K562 (cell line): Measurements from ENCODE around the gene DNAH10.

Source experiments
- KHSRP ChIP-seq: fragments of 450-650 bp; IDR thresholded peaks from 2 replicates; pipeline ENCODE4 v1.6.1; 2017
- MAFK ChIP-seq: IDR thresholded peaks from 2 replicates; pipeline ENCODE4 v1.6.1; 2011; ENCODE audit warnings: low read length, improper control_type of control experiment
- SIN3A ChIP-seq, 2 experiments: fragments of 150-350 bp in 1 of 2; IDR thresholded peaks; 2 replicates each; pipeline ENCODE4 v1.6.1; 2011 to 2016; ENCODE audit warnings: borderline replicate concordance in 2 of 2, low read depth in 2 of 2, low read length in 2 of 2, mild to moderate bottlenecking in 2 of 2, moderate library complexity in 2 of 2; ENCODE audit not compliant: control insufficient read depth in 1 of 2
- ZNF212 ChIP-seq: fragments of 450-650 bp; formaldehyde crosslinking; IDR thresholded peaks from 2 replicates; pipeline ENCODE4 v1.4.0; 2020; ENCODE audit warnings: mild to moderate bottlenecking
- ZNF239 ChIP-seq: fragments of 250-450 bp; sonication (Bioruptor Pico); IDR thresholded peaks from 2 replicates; pipeline ENCODE4 v1.4.0; 2020; ENCODE audit warnings: mild to moderate bottlenecking
- ZNF57 ChIP-seq: fragments of 450-650 bp; formaldehyde crosslinking; IDR thresholded peaks from 2 replicates; pipeline ENCODE4 v1.4.0; 2020; ENCODE audit warnings: mild to moderate bottlenecking, moderate library complexity
- TF ChIP-seq, protein P1 (sequence below): fragments of 450-650 bp; formaldehyde crosslinking; IDR thresholded peaks from 2 replicates; pipeline ENCODE4 v1.4.0; 2020; ENCODE audit warnings: mild to moderate bottlenecking, mixed read lengths
- TF ChIP-seq, protein P2 (sequence below), 3 experiments: IDR thresholded peaks in 2 of 3; conservative IDR thresholded peaks in 1 of 3; 2 replicates each; pipeline ENCODE4 v1.5.1; 2011 to 2012; ENCODE audit warnings: low read length in 3 of 3, mild to moderate bottlenecking in 3 of 3, control low read depth in 2 of 3, improper control_type of control experiment in 1 of 3, inconsistent platforms in 1 of 3, low read depth in 1 of 3, mixed read lengths in 1 of 3, moderate library complexity in 1 of 3; ENCODE audit not compliant: insufficient read depth in 2 of 3

DNA sequence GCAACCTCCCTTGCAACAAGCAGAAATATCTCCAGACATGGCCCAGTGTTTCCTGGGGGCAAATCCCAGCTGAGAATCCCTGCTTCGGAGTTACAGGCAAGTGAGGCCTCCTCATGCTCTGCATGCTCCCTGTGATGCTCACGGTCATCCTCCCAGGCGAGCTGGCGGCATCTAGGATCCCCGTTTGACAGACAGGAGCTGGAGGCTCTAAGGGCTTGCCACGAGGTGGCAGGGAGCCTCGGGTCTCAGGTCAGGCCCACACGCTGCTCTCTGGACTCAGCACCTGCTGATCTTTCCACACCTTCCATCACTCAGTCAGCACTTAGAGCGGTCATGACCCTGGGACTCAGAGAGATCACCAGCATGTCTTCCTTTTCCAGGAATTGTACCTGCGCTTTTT lies 130.8 kb downstream of the DNAH10 start:
- TF ChIP-seq ZNF57 (CRISPR knock-in tag), result no peak
- no peak for TF ChIP-seq KHSRP
- TF ChIP-seq, protein P1, sequence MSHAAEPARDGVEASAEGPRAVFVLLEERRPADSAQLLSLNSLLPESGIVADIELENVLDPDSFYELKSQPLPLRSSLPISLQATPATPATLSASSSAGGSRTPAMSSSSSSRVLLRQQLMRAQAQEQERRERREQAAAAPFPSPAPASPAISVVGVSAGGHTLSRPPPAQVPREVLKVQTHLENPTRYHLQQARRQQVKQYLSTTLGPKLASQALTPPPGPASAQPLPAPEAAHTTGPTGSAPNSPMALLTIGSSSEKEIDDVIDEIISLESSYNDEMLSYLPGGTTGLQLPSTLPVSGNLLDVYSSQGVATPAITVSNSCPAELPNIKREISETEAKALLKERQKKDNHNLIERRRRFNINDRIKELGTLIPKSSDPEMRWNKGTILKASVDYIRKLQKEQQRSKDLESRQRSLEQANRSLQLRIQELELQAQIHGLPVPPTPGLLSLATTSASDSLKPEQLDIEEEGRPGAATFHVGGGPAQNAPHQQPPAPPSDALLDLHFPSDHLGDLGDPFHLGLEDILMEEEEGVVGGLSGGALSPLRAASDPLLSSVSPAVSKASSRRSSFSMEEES (CRISPR knock-in tag), result no peak
- no peak for TF ChIP-seq ZNF239 (CRISPR knock-in tag)
- TF ChIP-seq SIN3A (IDR thresholded peaks at IDR 0.05; ENCODE audit: borderline replicate concordance in 2 of 2, control insufficient read depth in 1 of 2, low read depth in 2 of 2, low read length in 2 of 2), result no peak
- TF ChIP-seq, protein P2, sequence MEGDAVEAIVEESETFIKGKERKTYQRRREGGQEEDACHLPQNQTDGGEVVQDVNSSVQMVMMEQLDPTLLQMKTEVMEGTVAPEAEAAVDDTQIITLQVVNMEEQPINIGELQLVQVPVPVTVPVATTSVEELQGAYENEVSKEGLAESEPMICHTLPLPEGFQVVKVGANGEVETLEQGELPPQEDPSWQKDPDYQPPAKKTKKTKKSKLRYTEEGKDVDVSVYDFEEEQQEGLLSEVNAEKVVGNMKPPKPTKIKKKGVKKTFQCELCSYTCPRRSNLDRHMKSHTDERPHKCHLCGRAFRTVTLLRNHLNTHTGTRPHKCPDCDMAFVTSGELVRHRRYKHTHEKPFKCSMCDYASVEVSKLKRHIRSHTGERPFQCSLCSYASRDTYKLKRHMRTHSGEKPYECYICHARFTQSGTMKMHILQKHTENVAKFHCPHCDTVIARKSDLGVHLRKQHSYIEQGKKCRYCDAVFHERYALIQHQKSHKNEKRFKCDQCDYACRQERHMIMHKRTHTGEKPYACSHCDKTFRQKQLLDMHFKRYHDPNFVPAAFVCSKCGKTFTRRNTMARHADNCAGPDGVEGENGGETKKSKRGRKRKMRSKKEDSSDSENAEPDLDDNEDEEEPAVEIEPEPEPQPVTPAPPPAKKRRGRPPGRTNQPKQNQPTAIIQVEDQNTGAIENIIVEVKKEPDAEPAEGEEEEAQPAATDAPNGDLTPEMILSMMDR (IDR thresholded peaks at IDR 0.05 in 2 of 3, conservative IDR thresholded peaks at IDR 0.05 in 1 of 3; ENCODE audit: insufficient read depth in 2 of 3, low read depth in 1 of 3, low read length in 3 of 3), result no peak
- TF ChIP-seq ZNF212 (CRISPR knock-in tag), result no peak
- TF ChIP-seq MAFK, result no peak
